ENCODE measurements around the gene CACNB2.

DNA sequence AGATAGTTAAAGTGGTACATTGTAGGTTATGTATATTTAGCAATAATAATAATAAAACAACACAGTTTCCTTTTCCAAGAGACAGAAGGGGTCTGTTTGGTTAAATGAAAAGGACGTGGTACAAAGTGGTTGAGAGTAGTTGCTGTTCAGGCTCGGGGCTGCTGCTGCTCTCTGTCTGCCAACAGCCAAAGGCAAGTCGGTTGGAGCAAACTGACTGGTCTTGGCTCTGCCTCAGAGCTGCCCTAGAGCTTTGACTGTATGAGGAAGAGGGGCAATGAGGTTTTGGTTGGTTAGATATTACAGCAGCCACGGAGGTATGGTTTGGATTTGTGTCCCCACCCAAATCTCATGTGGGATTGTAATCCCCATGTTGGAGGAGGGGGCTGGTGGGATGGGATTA lies 95.3 kb downstream of the CACNB2 start:
- TF ChIP-seq, protein P1, sequence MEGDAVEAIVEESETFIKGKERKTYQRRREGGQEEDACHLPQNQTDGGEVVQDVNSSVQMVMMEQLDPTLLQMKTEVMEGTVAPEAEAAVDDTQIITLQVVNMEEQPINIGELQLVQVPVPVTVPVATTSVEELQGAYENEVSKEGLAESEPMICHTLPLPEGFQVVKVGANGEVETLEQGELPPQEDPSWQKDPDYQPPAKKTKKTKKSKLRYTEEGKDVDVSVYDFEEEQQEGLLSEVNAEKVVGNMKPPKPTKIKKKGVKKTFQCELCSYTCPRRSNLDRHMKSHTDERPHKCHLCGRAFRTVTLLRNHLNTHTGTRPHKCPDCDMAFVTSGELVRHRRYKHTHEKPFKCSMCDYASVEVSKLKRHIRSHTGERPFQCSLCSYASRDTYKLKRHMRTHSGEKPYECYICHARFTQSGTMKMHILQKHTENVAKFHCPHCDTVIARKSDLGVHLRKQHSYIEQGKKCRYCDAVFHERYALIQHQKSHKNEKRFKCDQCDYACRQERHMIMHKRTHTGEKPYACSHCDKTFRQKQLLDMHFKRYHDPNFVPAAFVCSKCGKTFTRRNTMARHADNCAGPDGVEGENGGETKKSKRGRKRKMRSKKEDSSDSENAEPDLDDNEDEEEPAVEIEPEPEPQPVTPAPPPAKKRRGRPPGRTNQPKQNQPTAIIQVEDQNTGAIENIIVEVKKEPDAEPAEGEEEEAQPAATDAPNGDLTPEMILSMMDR (IDR thresholded peaks at IDR 0.05): no peak
- TF ChIP-seq POLR2A (IDR thresholded peaks at IDR 0.05): no peak

Measured in tibial nerve (tissue), 3 donors.